HG03280 (cell line): Measurements from ENCODE around the gene KIF16B.
A peak's percentile ranks its signal among the peaks of the same experiment; 100 is the strongest.
"Not testable (repeated sequence)": the region's sequence is repeated elsewhere in the genome, so short reads cannot be mapped to it uniquely, and the experiment has no call there.

Experiments used
- ATAC-seq: cut with Tn5 transposase; IDR thresholded peaks from one replicate; pipeline ENCODE4 v1.9.1; 2021; ENCODE audit warnings: mild to moderate bottlenecking, moderate library complexity; ENCODE audit not compliant: unreplicated experiment

Gene KIF16B

GRCh38 chr20:16573001-16573965, at the start of gene KIF16B:
Gene KIF16B, minus strand, starts transcription at chr20:16573448. Its CDS starts 173 bp downstream, at chr20:16573275.
- ATAC-seq: peak; percentile 75

DNA sequence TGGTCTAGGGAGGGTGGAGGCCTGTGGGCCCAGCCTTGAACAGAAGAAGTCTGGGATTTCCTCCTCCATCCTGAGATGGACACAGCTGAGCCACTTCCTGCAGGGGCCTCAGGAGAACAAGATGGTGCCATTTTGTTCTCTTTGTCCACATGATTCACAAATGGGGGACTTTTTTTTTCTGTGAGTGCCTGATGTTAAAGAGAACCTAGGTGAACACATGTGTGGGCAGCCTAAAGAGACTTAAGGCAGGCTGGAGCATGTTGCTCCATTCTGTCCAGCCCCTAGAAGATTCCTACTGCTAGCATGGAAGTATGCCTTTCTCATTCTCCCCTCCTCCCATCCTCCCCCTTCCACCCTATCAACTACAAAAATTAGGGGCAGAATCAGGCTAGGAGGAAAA, 49.3 kb upstream of the KIF16B start:
- ATAC-seq: no peak

DNA sequence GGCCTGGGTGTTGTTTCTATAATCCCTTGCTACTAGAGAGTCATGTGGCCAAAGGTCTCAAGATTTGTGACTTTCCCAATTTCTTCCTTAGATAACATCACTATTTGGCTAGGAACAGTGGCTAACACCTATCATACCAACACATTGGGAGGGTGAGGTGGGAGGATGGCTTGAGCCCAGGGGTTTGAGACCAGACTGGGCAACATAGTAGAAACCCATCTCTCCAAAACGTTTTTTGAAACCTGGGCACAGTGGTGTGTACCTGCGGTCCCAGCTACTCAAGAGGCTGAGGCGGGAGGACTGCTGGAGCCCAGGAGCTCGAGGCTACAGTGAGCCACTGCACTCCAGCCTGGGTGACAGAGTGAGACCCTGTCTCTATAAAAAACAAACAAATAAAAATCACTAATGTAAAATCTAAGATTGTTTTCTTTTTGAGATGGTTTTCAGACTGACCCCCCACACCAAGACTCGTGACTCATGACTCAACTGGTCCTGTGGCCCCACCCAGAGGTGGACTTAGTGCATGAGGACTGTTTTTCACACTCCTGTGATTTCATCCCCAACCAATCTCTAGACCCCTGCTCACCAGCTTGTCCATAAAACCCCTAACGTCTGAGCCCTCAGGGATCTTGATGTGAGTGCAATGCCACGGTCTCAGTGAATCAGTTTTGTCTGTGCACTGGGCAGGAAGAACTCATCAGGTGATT, 48.3 kb upstream of the KIF16B start:
- no peak for ATAC-seq

- ATAC-seq: no peak
These were observed 47.7 kb upstream of the KIF16B start for GRCh38 chr20:16620961-16621360.

GRCh38 chr20:16619953-16620352, 46.7 kb upstream of the KIF16B start:
- no peak for ATAC-seq

DNA sequence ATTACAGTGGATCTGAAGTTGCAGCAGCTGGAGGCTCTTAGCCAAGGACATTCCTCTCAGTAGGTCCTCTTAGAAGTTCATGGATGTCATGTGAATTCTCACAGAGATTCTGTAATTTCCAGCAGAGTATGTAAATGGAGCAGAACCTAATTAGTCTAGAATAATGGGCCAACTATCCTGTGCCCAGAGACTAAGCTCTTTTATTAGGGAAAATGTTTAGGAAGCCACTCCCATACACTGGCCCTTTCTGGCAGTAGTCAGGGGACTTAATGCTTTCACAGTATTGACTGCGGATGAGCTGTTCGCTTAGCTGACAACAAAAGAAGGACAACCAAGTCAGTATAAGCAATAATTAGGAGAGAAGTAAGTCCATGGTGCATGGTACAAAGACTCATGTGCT, 43.8 kb upstream of the KIF16B start:
- ATAC-seq: no peak

GRCh38 chr20:16616317-16616716, 43.1 kb upstream of the KIF16B start:
- no peak for ATAC-seq

DNA sequence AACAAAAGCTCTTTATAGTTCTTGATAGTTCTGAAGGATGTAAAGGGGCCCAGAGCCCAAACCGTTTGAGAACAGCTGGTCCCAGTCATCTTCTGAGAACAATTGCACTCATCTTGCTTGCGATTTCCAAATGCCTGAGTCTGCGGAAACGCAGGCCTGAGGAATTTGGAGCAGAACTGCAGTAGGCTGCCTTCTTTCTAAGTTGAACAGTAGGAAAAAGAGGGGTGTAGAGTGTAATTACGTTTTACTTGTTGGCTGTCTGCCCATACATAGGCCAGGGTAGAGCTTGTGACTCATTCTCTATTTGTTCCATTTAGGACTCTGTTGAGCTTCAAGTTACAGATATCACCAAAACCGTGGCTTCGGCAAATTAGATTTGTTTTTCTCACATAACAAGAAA, 42.0 kb upstream of the KIF16B start:
- ATAC-seq: no peak

DNA sequence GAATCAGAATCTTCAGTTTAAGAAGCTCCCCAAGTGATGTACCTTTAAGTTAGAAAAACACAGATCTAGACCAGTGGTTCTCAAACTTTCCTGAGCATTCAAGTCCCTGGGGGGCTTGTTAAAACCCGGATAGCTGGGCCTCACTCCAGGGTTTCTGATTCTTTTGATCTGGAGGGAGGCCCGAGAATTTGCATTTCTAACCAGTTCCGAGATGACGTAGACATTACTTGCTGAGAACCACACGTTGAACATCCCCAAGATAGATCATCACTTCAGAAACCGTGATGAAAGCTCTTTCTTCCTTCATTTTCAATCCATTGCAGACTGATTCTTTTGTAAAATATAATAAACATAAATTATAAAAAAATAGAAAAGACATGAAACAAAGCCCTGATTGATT, 40.7 kb upstream of the KIF16B start:
- no peak for ATAC-seq

GRCh38 chr20:16612706-16613105, 39.5 kb upstream of the KIF16B start:
- no peak for ATAC-seq

- no peak for ATAC-seq
These were observed 38.6 kb upstream of the KIF16B start for GRCh38 chr20:16611817-16612216.

- ATAC-seq: no peak
These were observed 35.8 kb upstream of the KIF16B start for GRCh38 chr20:16609066-16609465.

GRCh38 chr20:16608277-16608650, 35.0 kb upstream of the KIF16B start:
- no peak for ATAC-seq

DNA sequence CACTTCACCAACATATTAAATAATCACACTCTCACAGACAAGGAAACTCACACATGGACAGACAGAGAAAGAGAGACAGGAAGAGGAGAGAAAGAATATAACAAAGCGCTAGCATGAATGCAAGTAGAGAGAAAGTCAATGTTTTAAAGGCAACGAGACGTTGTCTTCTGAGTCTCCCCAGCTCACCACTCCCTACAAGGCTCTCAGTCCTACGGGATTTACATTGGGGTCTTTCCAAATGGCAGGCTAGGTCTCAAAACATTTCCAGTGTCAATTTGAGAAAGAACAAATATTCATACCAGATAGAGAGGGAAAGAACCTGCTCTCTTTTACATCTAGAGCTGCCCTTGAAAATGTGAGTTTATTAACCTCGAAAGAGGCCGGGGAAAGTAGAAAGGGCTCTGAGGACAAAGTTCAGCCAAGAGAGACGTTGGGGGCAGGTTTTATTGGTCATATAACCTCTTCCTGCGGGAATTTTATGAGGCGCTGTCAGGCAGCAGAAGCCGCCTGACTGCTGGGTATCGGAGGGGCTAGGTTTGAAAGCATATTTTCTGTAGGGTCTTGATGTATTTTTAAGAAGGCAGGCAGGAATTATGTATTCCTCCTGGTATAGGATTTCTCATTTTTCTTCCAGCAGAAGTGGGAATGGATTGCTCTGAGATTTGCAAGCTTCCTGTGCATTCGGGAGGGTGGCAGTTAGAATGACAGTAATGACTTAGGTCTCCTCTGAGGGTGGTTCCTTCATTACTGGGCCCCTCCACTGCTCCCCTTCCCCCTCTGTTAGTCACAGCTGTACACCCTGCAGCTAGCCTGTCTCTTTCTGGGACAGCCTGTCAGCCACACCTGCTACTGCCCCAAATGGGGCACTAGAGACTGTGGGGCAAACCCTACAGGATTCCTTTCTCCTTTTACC, 34.4 kb upstream of the KIF16B start:
- no peak for ATAC-seq

GRCh38 chr20:16606468-16607070, 33.3 kb upstream of the KIF16B start:
- no peak for ATAC-seq

DNA sequence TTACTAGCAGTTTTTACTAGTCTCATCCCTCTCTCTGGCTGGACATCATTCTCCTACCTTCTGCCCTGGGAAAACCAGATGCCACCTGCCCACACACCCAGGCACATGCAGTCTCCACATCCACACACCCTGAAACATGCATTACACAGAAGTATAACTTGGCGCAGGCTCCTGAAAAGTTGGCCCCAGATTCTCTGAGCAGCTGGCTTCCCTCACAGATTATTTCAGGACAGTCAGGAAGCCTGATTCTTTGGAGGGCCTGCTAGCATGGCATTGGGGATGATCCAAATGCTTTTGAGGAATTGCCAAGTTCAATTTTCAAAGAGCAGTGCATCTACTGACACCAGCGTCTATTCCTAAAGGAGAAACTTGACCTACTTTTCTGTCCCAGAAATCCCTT, 27.8 kb upstream of the KIF16B start:
- ATAC-seq: no peak

DNA sequence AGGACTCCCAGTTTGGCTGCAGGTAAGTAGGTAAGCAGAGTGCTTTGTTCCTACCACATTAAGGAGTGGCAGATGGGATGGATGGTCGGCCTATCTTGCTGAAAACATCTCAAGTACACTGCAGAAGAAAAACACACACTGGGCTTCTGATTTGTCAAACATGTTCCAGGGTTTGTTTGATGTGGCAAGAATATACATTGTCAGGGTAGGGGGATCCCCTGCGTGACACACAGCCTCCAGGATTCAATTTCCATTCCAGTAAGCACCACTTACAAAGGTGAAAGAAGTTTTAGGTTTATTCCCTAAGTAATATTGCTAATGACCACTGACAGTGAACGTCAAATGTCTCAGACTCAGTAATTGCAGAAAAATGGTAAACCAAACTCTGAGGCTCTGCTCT, 26.0 kb upstream of the KIF16B start:
- ATAC-seq: no peak

DNA sequence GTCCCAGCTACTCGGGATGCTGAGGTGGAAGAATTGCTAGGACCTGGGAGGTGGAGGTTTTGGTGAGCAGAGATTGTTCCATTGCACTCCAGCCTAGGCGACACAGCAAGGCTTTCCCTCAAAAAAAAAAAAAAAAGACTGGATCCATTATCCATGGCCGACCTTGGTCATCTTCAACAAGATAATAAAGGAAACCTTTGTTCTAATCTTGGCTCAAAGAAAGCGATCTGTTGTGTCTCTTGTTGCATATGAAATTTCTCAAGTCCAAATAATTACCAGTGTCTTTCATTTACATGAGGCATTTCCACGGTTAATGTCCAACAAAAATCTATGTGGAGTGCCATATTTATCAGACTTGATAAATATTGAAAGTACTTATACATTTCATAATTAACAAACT, 23.7 kb upstream of the KIF16B start:
- no peak for ATAC-seq

- ATAC-seq: not testable (repeated sequence)
These were observed 23.2 kb upstream of the KIF16B start for GRCh38 chr20:16596404-16596803.

GRCh38 chr20:16595376-16595775, 22.1 kb upstream of the KIF16B start:
- no peak for ATAC-seq
